Astrocyte (in vitro differentiated cells and primary cell): ENCODE data around the gene UGGT2. TPM values are rescaled to one million over a fixed set of nuclear protein-coding genes. Genes with fewer than 3 reads are reported as not detected.
A peak's percentile ranks its signal among the peaks of the same experiment; 100 is the strongest.

Experiments
- DNase-seq: peaks from one replicate; pipeline ENCODE4 v3.0.0-alpha.2; 2010; ENCODE audit warnings: low read depth
- FAIRE-seq: peaks from 2 replicates; lab custom pipeline; 2011; peaks lifted over from hg19 to GRCh38; lab: Jason Lieb, UNC
- H2AFZ ChIP-seq: 2 replicates; pipeline ENCODE4 v1.6.0; 2012; ENCODE audit warnings: low read depth, low read length, inconsistent platforms
- H3K27ac ChIP-seq: 2 replicates; pipeline ENCODE4 v1.5.1; 2011; ENCODE audit warnings: low read depth, low read length, inconsistent platforms
- H3K27me3 ChIP-seq: 2 replicates; pipeline ENCODE4 v1.6.0; 2011; ENCODE audit warnings: low read length, inconsistent platforms; ENCODE audit not compliant: insufficient read depth
- H3K36me3 ChIP-seq: 2 replicates; pipeline ENCODE4 v1.5.1; 2011; ENCODE audit warnings: low read length, inconsistent platforms; ENCODE audit not compliant: insufficient read depth
- H3K4me1 ChIP-seq: 2 replicates; pipeline ENCODE4 v1.5.1; 2011; ENCODE audit warnings: low read length, inconsistent platforms; ENCODE audit not compliant: insufficient read depth
- H3K4me2 ChIP-seq: 2 replicates; pipeline ENCODE4 v1.6.0; 2012; ENCODE audit warnings: low read length, inconsistent platforms
- H3K4me3 ChIP-seq: 2 replicates; pipeline ENCODE4 v1.5.1; 2011; ENCODE audit warnings: low read depth, mild to moderate bottlenecking, low read length, inconsistent platforms; ENCODE audit not compliant: insufficient read depth
- H3K79me2 ChIP-seq: 2 replicates; pipeline ENCODE4 v1.6.0; 2012; ENCODE audit warnings: mild to moderate bottlenecking, low read length, inconsistent platforms; ENCODE audit not compliant: insufficient read depth
- H3K9ac ChIP-seq: 2 replicates; pipeline ENCODE4 v1.6.0; 2012; ENCODE audit warnings: mild to moderate bottlenecking, low read length, inconsistent platforms
- H3K9me3 ChIP-seq: 2 replicates; pipeline ENCODE4 v1.5.1; 2012; ENCODE audit warnings: low read depth, mild to moderate bottlenecking, low read length, inconsistent platforms; ENCODE audit not compliant: insufficient read depth
- H4K20me1 ChIP-seq: 2 replicates; pipeline ENCODE4 v1.6.0; 2012; ENCODE audit warnings: low read length, inconsistent platforms; ENCODE audit not compliant: insufficient read depth
- H3K27ac Mint-ChIP-seq: one replicate; pipeline ENCODE4 v1.8.0; 2021; ENCODE audit warnings: mild to moderate bottlenecking, mixed read lengths; ENCODE audit not compliant: unreplicated experiment
- H3K27me3 Mint-ChIP-seq: one replicate; pipeline ENCODE4 v1.8.0; 2021; ENCODE audit warnings: low read depth, mixed read lengths; ENCODE audit not compliant: unreplicated experiment
- H3K36me3 Mint-ChIP-seq: one replicate; pipeline ENCODE4 v1.8.0; 2021; ENCODE audit warnings: low read depth, mixed read lengths; ENCODE audit not compliant: unreplicated experiment
- H3K4me1 Mint-ChIP-seq: one replicate; pipeline ENCODE4 v1.8.0; 2021; ENCODE audit warnings: low read depth, mixed read lengths; ENCODE audit not compliant: unreplicated experiment
- H3K4me3 Mint-ChIP-seq: one replicate; pipeline ENCODE4 v1.8.0; 2021; ENCODE audit warnings: mild to moderate bottlenecking, moderate library complexity, mixed read lengths; ENCODE audit not compliant: unreplicated experiment
- H3K9me3 Mint-ChIP-seq: one replicate; pipeline ENCODE4 v1.8.0; 2021; ENCODE audit warnings: mild to moderate bottlenecking, mixed read lengths; ENCODE audit not compliant: unreplicated experiment
- CTCF ChIP-seq: IDR thresholded peaks from 2 replicates; pipeline ENCODE4 v1.5.1; 2011; ENCODE audit warnings: low read depth, mild to moderate bottlenecking, inconsistent platforms, low read length, moderate library complexity; ENCODE audit not compliant: insufficient read depth
- EZH2 ChIP-seq: IDR thresholded peaks from 2 replicates; pipeline ENCODE4 v1.6.1; 2012; ENCODE audit warnings: mild to moderate bottlenecking, low read length, inconsistent platforms; ENCODE audit not compliant: insufficient read depth
- total RNA-seq: library from RNA; stranded (reverse); gene quantifications from 2 replicates; pipeline ENCODE4 v1.2.1, GENCODE V29; 2021

The UGGT2 gene
- total RNA-seq, 1 donor from 2014 or later, result 36.2 TPM

GRCh38 chr13:95950103-95950502 is 103.1 kb downstream of the UGGT2 start:
- Histone ChIP-seq H3K36me3 (peaks cover 5% of the 10 kb centered on the region), H3K27me3 (no peaks in the 10 kb centered on the region), H3K9ac (no peak overlapping the region), H4K20me1 (no peaks in the 10 kb centered on the region), H3K27ac (no peak overlapping the region), H3K79me2 (no peaks in the 10 kb centered on the region), H3K4me3 (no peak overlapping the region), H3K4me2 (no peak overlapping the region), H3K4me1 (no peaks in the 10 kb centered on the region), H3K9me3 (no peaks in the 10 kb centered on the region), H2AFZ (no peak overlapping the region)
- Mint-ChIP-seq H3K4me3 (no peak overlapping the region), H3K4me1 (no peaks in the 10 kb centered on the region), H3K27ac (no peak overlapping the region), H3K27me3 (no peaks in the 10 kb centered on the region), H3K36me3 (no peaks in the 10 kb centered on the region), H3K9me3 (no peaks in the 10 kb centered on the region)
- FAIRE-seq, result no peak
- no peak for DNase-seq
- TF ChIP-seq EZH2 (no peak), CTCF (no peak)

GRCh38 chr13:95948656-95949055 is 104.5 kb downstream of the UGGT2 start:
- Mint-ChIP-seq H3K36me3 (no peaks in the 10 kb centered on the region), H3K9me3 (no peaks in the 10 kb centered on the region), H3K4me3 (no peak overlapping the region), H3K27me3 (no peaks in the 10 kb centered on the region), H3K27ac (no peak overlapping the region), H3K4me1 (no peaks in the 10 kb centered on the region)
- DNase-seq (peak; percentile 6), FAIRE-seq (no peak)
- H3K27me3 ChIP-seq, result no peaks in the 10 kb centered on the region
- no peak overlapping the region for H3K27ac ChIP-seq
- no peaks in the 10 kb centered on the region for H4K20me1 ChIP-seq
- H3K79me2 ChIP-seq, result no peaks in the 10 kb centered on the region
- no peak overlapping the region for H3K4me2 ChIP-seq
- H3K4me3 ChIP-seq, result no peak overlapping the region
- TF ChIP-seq CTCF, result no peak
- no peak for TF ChIP-seq EZH2
- no peaks in the 10 kb centered on the region for H3K9me3 ChIP-seq
- no peaks in the 10 kb centered on the region for H3K4me1 ChIP-seq
- H3K9ac ChIP-seq, result no peak overlapping the region
- peaks cover 5% of the 10 kb centered on the region for H3K36me3 ChIP-seq
- H2AFZ ChIP-seq, result no peak overlapping the region

- no peak overlapping the region for H3K27ac Mint-ChIP-seq
- H3K9ac ChIP-seq, result no peak overlapping the region
- H3K4me1 Mint-ChIP-seq, result no peaks in the 10 kb centered on the region
- H3K36me3 Mint-ChIP-seq, result peaks cover 48% of the 10 kb centered on the region
- no peaks in the 10 kb centered on the region for H3K9me3 Mint-ChIP-seq
- no peak for FAIRE-seq
- TF ChIP-seq CTCF, result no peak
- no peak for TF ChIP-seq EZH2
- no peaks in the 10 kb centered on the region for H3K27me3 ChIP-seq
- no peaks in the 10 kb centered on the region for H3K4me1 ChIP-seq
- no peaks in the 10 kb centered on the region for H3K79me2 ChIP-seq
- no peaks in the 10 kb centered on the region for H3K27me3 Mint-ChIP-seq
- H3K9me3 ChIP-seq, result no peaks in the 10 kb centered on the region
- no peak overlapping the region for H3K4me3 ChIP-seq
- H4K20me1 ChIP-seq, result no peaks in the 10 kb centered on the region
- no peak for DNase-seq
- no peak overlapping the region for H2AFZ ChIP-seq
- no peak overlapping the region for H3K27ac ChIP-seq
- H3K36me3 ChIP-seq, result peaks cover 22% of the 10 kb centered on the region
- H3K4me3 Mint-ChIP-seq, result no peak overlapping the region
- H3K4me2 ChIP-seq, result no peak overlapping the region
These were observed 115.4 kb downstream of the UGGT2 start for GRCh38 chr13:95937714-95938320.
